GM19463 (cell line): ENCODE measurements around the gene TIMM44.

Source experiments
- ATAC-seq: cut with Tn5 transposase; IDR thresholded peaks from one replicate; pipeline ENCODE4 v1.9.1; 2021; ENCODE audit warnings: mild to moderate bottlenecking, moderate library complexity; ENCODE audit not compliant: unreplicated experiment

Gene TIMM44, protein sequence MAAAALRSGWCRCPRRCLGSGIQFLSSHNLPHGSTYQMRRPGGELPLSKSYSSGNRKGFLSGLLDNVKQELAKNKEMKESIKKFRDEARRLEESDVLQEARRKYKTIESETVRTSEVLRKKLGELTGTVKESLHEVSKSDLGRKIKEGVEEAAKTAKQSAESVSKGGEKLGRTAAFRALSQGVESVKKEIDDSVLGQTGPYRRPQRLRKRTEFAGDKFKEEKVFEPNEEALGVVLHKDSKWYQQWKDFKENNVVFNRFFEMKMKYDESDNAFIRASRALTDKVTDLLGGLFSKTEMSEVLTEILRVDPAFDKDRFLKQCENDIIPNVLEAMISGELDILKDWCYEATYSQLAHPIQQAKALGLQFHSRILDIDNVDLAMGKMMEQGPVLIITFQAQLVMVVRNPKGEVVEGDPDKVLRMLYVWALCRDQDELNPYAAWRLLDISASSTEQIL

DNA sequence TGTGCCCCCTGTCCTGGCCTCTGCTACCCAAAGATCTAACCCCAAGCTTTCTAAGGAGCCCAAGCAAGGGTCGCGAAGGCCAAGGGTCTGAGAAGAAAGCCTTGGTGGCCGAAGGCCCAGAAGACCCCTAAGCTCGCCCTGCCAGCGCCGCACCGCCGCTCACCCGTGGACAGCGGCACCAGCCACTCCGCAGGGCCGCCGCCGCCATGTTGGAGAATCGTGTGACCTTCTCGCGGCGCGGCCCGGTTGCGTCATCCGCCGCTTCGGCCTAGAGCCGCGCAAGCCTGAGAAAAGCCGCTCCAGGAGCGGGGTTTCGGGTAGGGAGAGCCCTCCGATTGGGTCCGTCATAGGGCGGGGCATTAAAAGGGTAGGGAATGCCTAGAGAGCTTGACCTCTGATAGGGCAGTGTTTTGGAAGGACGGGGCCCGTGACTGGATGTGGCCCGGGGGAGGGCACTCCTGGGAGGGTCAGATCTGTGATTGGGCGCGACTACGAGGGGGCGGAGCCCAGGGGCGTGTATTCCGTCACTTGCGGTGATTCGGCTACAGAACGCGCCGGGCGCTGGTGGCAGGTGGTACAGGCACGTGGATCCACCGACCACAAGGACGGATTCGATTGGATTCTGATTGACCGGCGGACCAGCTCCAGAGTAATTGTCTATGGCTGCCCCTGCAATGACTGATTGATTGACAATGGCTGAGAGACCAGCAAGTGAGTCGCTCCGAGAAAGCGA, at the start of gene TIMM44:
Gene TIMM44 (minus strand): TSS at position 223 of the 733 bp plus-strand sequence. CDS start 15 bp downstream, at position 208.
- ATAC-seq = peak; percentile 96

DNA sequence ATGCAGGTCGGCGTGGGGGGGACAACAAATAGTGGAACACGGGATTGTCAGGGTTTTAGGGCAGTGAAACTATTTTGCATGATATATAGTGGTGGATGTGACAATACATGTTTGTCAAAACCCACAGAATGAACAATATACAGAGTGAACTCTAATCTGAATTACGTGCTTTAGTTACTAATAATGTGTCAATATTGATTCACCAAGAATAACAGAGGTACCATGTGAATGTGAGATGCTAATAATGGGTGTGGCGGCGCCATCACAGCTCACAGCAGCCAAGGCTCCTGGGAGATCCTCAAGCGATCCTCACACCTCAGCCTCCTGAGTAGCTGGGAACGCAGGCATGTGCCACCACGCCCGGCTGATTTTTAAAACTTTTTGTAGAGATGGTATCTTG, 49.1 kb upstream of the TIMM44 start:
- no peak for ATAC-seq

DNA sequence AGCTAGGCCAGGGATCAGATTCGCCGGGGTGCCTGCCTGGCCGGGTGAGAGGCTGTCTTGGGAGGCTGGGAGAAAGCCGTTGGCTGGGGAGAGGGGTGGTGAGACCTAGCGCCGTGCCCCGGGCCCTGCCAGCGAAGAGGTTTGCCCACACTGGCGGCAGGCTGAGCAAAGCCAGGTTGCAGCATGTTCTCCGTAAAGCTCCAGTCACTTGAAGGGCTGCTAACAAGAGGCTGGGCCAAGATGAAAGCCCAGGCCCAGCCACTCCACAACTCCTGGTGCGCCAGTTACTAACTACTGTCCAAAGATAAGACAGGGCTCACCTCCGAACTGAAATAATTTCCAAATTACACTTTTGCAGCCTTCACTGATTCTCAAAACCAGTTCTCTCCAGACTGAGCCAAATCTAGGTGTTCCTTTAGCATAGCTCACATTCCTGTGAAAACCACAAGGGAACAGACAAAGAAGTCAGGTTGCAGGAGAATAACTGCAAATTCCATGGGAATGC, 45.7 kb upstream of the TIMM44 start:
- no peak for ATAC-seq

DNA sequence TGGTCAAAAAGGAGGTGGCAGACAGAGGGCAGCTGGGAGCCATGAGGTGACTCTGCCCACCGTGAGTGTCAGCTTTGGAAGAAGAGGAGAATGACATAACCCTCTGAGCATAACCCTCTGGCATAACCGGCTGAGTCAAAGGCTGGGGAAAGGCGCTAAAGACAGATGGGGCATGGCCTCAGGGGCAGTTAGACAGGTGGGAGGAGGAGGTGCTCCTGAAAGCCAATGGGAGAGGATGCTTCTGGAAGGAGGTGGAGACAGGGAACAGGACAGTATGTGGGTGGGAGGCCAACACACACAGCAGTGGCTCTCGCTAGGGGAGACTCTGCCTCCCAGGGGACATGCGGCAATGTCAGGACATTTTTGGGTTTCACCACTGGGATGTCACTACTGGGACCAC, 44.8 kb upstream of the TIMM44 start:
- no peak for ATAC-seq

DNA sequence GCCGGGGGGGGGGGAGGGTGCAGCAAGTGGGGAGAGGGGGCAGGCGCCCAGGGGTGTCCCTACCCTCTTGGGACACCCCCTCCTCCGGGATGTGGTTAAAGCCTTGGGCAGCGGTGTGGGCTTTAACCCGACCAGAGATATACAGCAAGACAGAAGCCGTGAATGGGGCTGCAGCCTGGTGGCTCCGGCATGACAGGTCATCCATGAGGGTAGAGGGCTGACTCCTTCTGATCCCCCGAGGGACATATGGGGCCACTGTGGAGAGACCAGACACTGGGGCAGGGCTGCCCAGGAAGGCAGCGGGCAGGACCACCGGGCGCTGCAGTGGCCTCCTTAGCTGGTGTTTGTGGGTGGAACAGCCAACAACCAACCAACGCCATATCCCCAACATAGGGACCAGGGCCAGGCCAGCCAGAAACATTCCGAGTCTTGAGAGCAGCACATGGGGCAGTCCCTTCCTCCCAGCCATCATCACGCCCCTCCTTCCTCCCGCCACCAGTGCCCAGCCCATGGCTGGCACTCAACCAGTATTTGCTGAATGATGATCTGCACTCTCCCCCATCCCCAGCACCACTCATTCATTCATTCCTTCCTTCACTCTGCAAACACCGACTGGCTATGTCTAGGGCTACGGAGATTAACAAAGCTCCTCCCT, 43.8 kb upstream of the TIMM44 start:
- no peak for ATAC-seq

DNA sequence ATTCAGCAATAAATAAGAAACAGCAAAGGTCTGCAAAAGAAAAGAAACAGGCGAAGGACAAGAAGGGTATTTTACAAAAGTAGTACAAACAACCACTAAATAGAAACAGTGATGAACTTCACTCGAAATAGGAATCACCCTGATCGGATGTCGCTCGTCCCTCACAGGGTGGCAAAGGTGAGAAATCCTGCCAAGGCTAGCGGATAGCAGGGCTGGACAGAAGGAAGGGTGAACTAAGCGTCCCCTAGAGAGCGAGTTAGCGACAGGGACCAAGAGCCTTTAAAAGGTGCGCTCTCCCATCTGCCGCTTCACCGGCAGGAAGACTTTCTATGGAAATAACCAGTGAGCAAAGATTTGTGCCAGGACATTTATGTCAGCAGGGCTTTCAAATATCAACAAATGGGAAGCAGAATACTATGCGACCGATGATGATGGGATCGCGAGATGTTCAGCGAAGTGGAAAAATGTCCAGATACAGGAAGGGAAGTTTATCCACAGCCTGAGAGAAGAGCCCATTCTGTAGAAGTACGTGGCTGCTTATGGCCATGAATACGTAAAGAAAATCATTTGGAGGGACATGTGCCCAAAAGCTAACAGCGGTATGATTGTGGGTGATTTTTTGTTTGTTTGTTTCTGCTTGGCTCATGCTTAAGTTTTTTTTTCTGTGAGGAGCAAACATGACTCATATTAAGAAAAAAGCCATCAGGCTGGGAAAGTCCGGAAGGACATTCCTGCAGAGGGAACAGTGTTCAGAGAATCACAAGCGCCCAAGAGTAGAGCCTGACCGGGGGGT, 43.1 kb upstream of the TIMM44 start:
- no peak for ATAC-seq

DNA sequence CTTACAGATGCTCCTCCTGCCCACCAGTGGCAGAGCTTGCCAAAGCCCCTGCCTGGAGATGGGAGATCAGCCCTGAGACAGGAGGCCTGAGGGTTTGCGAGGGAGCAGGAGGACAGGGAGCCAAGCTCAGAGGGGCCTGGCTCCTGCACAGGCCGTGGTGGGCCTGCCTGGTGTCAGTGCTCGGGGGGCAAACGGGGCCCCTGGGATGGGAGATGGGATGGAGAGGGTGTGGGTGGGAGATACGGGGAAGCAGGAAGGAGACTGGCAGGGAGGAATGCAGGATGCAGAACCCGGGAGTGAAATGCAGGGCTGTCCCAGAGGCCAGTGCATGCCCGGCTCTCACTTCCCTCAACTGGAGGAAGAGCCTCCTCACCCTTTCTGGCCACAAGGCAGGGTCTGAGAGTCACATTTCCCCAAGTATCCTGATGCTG, 42.0 kb upstream of the TIMM44 start:
- ATAC-seq = no peak

DNA sequence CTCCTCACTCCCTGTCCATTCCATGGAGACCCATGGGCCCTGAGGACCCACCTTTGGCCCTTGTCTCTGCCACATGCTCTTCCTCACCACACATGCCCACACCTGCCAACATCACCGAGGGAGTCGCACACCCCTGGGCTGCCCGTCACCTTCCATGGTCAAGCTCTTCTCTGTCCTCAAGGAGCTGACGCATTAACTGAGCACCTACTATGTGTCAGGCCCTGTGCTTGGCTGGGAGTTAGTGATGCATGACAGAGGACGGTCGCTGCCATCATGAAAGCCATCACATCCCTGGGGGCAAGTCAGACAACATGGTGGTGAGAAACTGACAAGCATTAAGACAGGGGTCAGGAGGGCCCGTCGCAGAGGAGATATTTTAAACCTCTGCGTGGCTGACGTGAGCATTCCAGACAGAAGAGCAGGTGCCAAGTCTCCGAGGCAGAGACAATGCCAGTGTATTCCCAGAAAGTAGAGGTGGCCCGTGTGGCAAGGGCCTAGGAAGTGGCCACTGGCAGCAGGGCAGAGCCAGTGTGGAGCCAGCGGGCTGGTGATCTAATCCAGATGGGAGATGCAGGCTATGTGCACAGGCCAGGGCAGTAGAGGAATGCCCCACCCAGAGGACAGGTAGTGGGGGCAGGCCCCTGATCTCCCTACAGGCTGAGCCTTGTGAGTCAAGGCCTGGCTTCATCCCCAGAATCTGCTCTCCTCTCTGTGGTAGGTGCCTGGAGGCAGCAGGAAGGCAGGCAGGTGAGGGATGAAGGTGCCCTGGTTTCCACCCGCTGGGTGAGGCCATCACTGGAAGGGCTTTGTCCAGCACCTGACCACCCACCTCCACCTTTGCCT, 40.8 kb upstream of the TIMM44 start:
- no peak for ATAC-seq

DNA sequence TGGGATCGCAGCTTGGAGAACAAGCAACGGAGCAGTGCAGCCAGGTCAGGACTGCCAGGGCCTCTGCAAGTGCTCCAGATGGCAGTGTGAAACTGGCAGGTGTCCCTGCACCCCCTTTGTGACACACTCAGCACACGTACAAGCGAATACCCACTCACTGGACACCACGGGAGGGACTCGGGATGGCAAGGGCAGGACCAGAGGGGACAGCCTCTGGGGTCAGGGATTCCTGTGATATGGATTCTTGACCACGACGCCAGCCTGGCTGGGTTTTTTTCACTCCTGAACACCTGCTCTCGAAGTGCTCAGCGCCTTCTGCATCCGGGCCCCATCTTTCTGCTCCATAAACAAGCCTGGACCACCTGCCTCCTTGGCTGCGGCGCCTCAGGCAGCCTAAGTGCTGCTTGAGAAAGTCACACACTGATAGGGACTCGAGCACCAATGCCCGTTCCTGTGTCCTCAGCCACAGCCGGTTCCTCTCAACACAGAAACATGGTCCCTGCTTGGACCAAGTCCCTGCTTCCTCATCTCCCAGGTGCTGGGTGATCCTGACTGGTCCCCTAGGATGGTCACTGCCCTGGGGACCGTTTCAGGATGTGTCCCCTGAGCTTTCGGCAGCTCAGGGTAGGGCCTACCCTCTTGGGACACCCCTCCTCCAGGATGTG, 40.0 kb upstream of the TIMM44 start:
- ATAC-seq = no peak

DNA sequence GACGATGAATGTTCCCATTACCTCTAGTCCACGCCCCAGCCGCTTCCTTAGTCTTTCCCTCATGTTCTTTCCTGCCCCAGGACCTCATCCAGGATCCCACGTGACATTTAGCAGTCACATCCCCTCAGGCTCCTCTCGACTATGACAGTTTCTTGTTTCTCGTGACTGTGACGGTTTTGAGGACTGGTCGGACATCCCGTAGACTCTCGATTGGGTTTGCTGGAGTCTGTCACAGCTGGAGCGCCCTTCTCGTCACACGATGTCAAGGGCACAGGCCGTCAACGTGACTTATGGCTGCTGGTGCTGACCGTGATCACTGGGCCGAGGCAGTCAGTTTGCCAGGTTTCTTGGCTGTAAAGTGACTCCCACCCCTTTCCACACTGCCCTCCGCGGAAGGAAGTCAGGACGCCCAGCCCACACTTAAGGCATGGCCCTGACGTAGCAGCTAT, 39.2 kb upstream of the TIMM44 start:
- ATAC-seq = no peak

DNA sequence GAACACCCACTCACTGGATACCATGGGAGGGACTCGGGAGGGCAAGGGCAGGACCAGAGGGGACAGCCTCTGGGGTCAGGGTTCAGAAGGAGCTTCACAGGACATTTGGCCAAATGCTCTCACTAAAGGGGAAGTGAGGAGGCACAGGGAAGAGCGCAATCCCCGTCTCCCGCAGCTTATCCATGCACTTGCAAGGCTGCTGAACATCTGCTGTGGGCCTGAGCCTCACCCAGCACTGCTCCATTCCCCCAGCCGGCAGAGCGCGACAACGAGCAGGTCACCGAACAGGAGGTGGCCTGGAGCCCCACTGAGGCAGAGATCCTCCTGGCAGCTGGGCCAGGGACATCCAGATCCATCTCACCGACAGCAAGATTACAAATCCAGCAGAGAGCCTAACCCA, 38.6 kb upstream of the TIMM44 start:
- ATAC-seq = no peak

DNA sequence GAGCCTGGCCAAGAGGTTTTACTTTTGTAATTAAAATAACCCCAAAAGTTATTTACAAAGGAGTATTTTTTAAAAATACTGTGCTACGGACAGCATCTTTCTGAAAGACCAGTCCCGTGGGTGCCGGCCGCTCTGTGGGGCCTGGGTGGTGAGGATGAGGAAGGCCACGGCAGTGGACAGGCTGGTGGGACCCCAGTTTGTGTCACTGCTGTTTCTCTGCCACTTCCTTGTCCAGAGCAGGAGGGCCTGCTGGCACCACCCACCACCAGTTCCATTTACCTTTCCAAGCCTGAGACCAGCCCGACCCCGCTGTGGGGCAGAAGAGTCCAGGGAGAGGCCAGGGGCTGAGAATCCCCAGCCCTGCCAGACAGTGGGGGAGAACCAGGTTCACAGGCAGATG, 38.2 kb upstream of the TIMM44 start:
- ATAC-seq = no peak

DNA sequence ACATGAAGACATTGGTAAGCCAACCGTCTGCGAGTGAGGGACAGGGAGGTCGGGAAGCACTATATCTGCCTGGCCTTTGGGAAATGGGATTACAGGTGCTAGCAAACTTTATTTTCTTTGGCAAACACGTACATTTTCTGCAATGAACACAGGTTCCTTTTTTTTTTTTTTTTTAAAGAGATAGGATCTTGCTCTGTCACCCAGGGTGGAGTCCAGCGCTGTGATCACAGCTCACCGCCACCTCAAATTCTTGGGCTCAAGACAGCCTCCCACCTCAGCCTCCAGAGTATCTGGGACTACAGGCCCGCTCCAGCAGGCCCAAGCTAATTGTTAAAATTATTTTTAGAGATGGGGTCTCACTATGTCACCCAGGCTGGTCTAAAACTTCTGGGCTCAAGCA, 37.7 kb upstream of the TIMM44 start:
- ATAC-seq = no peak

DNA sequence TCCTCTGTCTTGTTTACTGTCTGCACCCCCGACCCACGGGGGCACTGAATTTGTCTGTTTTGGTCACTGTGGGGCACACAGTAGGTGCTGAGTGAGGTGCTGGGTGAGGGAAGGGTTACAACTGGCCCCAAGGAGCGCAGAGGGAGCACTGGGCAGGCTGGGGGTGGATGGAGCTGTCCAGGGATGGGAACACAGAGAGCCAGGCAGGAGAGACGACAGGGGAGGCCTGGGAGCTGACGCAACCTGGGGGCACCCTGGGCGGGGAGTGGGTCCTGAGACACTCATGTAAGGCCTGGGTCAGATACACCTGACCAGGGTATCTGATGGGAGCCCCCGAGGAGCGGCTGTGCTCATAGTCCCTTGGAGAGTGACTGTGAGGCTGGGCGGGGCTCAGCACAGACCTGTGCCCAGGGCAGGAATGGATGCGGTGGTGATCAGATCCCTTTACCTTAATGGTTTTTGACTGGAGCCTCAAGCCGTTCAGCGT, 37.2 kb upstream of the TIMM44 start:
- no peak for ATAC-seq

DNA sequence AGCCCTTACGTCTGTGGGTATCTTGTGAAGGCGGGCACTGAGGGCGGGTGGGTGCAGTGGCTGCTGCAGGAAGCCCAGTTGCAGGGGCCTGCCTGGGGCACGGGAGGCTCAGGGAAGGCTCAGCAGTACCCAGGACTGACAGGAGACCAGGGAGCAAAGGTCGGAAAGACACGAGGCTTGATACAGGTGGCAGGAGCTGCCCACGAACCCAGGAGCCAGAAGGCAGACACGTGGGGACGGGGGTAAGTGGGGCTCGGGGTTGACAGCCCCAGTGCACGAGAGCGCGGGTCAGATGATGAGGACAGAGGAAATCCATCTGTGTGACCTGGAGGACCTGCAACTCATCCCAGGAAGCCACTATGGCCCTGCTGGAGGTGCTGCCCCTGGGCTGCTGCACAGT, 36.7 kb upstream of the TIMM44 start:
- ATAC-seq = no peak

DNA sequence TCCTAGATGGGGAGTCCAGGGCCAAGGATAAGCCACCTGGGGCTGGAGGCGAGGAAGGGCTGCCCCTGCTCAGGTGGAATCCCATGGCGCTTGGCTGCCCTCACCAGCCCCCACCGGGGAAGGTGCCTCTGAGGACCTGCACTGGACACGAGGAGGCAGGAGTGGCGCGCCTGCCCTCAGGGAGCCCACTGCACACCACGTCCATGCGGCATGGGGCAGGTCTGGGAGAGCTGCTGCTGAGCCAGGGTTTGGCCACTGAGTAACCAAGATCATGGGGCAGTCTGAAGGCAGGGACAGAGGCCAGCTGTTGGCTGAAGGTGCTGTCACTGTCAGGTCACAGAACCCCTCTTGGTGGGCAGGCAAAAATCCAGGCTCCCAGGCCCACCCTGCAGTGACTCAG, 36.1 kb upstream of the TIMM44 start:
- ATAC-seq = no peak

DNA sequence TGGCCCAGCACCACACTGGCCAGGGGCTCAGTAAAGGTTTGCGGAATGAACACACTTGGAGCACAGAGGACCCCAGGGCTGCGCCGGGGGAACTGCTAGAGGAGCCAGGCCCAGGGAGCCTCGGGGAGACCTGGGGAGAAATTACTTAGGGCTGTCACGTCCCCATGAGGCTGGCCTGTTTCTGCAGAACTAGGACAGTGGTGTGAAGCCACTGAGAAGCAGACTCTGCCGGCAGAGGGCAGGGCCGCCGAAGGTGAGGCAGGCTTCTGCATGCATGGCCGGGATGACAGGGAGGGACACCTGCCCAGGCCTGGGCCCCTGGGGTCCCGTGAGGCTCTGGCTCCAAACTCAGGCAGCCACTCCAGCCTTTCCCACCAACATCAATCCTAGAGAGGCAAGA, 35.5 kb upstream of the TIMM44 start:
- ATAC-seq = no peak

DNA sequence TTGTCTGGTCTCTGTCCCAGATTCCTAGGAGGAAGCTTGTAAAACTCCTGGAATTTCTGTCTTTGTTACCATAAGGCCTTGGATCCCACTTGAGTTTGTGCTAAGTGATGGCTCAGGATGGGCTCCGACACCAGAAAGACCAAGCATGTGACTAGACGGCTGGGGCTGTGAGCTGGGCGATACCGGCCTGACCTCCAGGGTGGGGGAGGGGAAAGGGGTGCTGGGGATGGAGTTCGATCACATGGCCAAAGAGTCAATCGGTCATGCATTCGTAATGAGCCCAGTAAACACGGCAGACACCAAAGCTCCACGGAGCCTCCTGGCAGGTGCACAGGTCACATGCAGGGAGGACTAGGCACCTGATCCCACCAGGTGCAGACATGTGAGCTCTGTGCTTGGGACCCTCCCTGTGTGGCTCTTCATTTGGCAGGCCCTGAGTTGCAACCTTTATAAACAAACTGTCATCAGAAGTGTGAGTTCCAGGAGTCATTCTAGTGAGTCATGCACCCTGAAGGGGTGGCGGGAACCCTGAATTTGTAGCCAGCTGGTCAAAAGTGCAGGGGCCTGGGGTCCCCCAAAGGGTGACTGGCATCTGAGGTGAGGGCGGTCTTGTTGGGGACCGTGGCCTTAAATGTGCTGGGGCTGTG, 34.8 kb upstream of the TIMM44 start:
- no peak for ATAC-seq

DNA sequence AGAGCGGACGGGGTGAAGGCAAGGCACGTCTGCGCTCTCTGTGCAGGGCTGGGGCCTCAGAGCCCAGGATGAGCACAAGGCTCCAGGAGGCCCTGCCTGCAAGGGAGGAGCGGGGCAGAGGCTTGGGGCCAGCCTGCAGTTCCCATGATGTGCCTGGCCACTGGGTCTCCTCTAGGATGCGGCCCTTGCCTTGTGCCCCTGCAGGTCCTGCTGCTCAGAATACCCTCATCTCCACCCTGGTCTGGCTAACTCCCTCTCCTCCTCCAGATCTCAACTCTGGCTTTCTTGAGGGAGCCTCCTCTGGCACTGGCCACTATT, 34.2 kb upstream of the TIMM44 start:
- no peak for ATAC-seq
